ENCODE measurements around the gene SCUBE3.

Gene SCUBE3

DNA sequence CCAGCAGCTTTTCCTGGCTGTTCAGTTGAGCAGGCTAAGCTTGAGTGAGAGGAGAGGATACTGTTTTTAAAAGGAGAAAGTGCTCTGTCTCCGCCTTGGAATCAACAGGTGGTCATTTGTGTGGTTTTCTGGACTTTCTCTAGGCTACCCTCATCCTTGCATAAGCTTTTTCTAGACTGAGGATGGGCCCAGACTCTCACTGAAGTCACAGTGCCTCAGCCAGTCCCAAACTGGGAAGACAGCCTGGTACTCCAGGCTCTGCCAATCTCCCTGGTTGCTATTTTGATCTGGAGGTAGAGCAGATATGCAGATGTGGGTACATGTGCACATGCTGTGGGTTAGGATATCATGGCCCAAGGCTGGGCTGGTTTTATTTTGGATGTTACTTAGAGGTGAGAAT lies 7.0 kb downstream of the SCUBE3 start:
- Histone ChIP-seq H3K36me3 (replicated peaks in 1 of 2; ENCODE audit: control insufficient read depth in 2 of 2, insufficient read depth in 2 of 2, low read length in 2 of 2) (peaks cover 2 to 63% of the 10 kb centered on the region in 2 donors), H4K91ac (ENCODE audit: low read depth, low read length, poor library complexity) (no peak overlapping the region), H2BK120ac (ENCODE audit: low read depth, low read length) (no peak overlapping the region), H3K27ac (replicated peaks; ENCODE audit: low read length) (no peak overlapping the region), H3K14ac (ENCODE audit: low read length) (no peak overlapping the region), H2BK12ac (ENCODE audit: low read length) (no peak overlapping the region), H3K27me3 (ENCODE audit: control insufficient read depth in 3 of 3, insufficient read depth in 3 of 3, low read depth in 1 of 3, low read length in 3 of 3) (no peaks in the 10 kb centered on the region), H3K23ac (ENCODE audit: low read depth, low read length, poor library complexity) (no peak overlapping the region), H2AFZ (ENCODE audit: low read length) (no peak overlapping the region), H2BK15ac (ENCODE audit: low read length) (no peak overlapping the region), H2AK5ac (ENCODE audit: low read depth, low read length) (no peak overlapping the region), H3K9ac (ENCODE audit: low read depth, low read length, poor library complexity) (no peak overlapping the region), H3K18ac (ENCODE audit: low read length) (no peak overlapping the region), H3K4ac (ENCODE audit: low read length) (no peak overlapping the region), H3K4me1 (ENCODE audit: control insufficient read depth in 2 of 2, insufficient read depth in 1 of 2, low read depth in 1 of 2, low read length in 2 of 2) (peaks cover 29 to 35% of the 10 kb centered on the region in 2 donors), H2BK5ac (ENCODE audit: low read length) (no peak overlapping the region), H3K4me3 (ENCODE audit: low read length in 2 of 2) (no peak overlapping the region), H3K79me1 (ENCODE audit: low read depth, low read length) (peaks cover 4% of the 10 kb centered on the region), H3K4me2 (ENCODE audit: insufficient read depth, low read length, poor library complexity, severe bottlenecking) (no peak overlapping the region), H3K9me3 (replicated peaks in 1 of 2; ENCODE audit: control insufficient read depth in 2 of 2, insufficient read depth in 1 of 2, low read depth in 1 of 2, low read length in 2 of 2) (no peaks in the 10 kb centered on the region), H4K8ac (ENCODE audit: low read depth, low read length) (no peak overlapping the region)
- no CpG with 5 or more reads among the region's 1 CpG for WGBS, 2 donors (ENCODE audit: extremely low coverage in 2 of 2, insufficient read length in 2 of 2, insufficient replicate concordance in 1 of 2)
- DNase-seq (ENCODE audit: low spot score): no peak

GRCh38 chr6:35223396-35223795 lies 9.6 kb downstream of the SCUBE3 start:
- peaks cover 0 to under 1% of the 10 kb centered on the region in 2 donors for H3K9me3 ChIP-seq (replicated peaks in 1 of 2; ENCODE audit: control insufficient read depth in 2 of 2, insufficient read depth in 1 of 2, low read depth in 1 of 2, low read length in 2 of 2)
- no peak overlapping the region for H2AFZ ChIP-seq (ENCODE audit: low read length)
- H3K27ac ChIP-seq (replicated peaks; ENCODE audit: low read length): no peak overlapping the region
- H3K79me1 ChIP-seq (ENCODE audit: low read depth, low read length): no peaks in the 10 kb centered on the region
- H4K8ac ChIP-seq (ENCODE audit: low read depth, low read length): no peak overlapping the region
- no peak overlapping the region for H2BK120ac ChIP-seq (ENCODE audit: low read depth, low read length)
- no peak overlapping the region for H3K18ac ChIP-seq (ENCODE audit: low read length)
- H2BK5ac ChIP-seq (ENCODE audit: low read length): no peak overlapping the region
- H3K9ac ChIP-seq (ENCODE audit: low read depth, low read length, poor library complexity): no peak overlapping the region
- H3K4me3 ChIP-seq (ENCODE audit: low read length in 2 of 2): no peak overlapping the region
- no peak overlapping the region for H2AK5ac ChIP-seq (ENCODE audit: low read depth, low read length)
- peaks cover 4 to 12% of the 10 kb centered on the region in 2 donors for H3K4me1 ChIP-seq (ENCODE audit: control insufficient read depth in 2 of 2, insufficient read depth in 1 of 2, low read depth in 1 of 2, low read length in 2 of 2)
- H3K14ac ChIP-seq (ENCODE audit: low read length): no peak overlapping the region
- DNase-seq (ENCODE audit: low spot score): no peak
- H3K4ac ChIP-seq (ENCODE audit: low read length): no peak overlapping the region
- H4K91ac ChIP-seq (ENCODE audit: low read depth, low read length, poor library complexity): no peak overlapping the region
- H2BK15ac ChIP-seq (ENCODE audit: low read length): no peak overlapping the region
- H3K27me3 ChIP-seq (ENCODE audit: control insufficient read depth in 3 of 3, insufficient read depth in 3 of 3, low read depth in 1 of 3, low read length in 3 of 3): no peaks in the 10 kb centered on the region
- no peak overlapping the region for H3K23ac ChIP-seq (ENCODE audit: low read depth, low read length, poor library complexity)
- WGBS, 2 donors (ENCODE audit: extremely low coverage in 2 of 2, insufficient read length in 2 of 2, insufficient replicate concordance in 1 of 2): no CpG with 5 or more reads among the region's 2 CpGs
- H3K36me3 ChIP-seq (replicated peaks in 1 of 2; ENCODE audit: control insufficient read depth in 2 of 2, insufficient read depth in 2 of 2, low read length in 2 of 2): peaks cover 4 to 78% of the 10 kb centered on the region in 2 donors
- H3K4me2 ChIP-seq (ENCODE audit: insufficient read depth, low read length, poor library complexity, severe bottlenecking): no peak overlapping the region
- H2BK12ac ChIP-seq (ENCODE audit: low read length): no peak overlapping the region

- no peaks in the 10 kb centered on the region for H3K27me3 ChIP-seq (ENCODE audit: control insufficient read depth in 3 of 3, insufficient read depth in 3 of 3, low read depth in 1 of 3, low read length in 3 of 3)
- no peak for DNase-seq (ENCODE audit: low spot score)
- H2AK5ac ChIP-seq (ENCODE audit: low read depth, low read length): no peak overlapping the region
- no peak overlapping the region for H3K4me2 ChIP-seq (ENCODE audit: insufficient read depth, low read length, poor library complexity, severe bottlenecking)
- H3K14ac ChIP-seq (ENCODE audit: low read length): no peak overlapping the region
- no peak overlapping the region for H2BK15ac ChIP-seq (ENCODE audit: low read length)
- no peak overlapping the region for H3K4ac ChIP-seq (ENCODE audit: low read length)
- H3K9me3 ChIP-seq (replicated peaks in 1 of 2; ENCODE audit: control insufficient read depth in 2 of 2, insufficient read depth in 1 of 2, low read depth in 1 of 2, low read length in 2 of 2): peaks cover 0 to 2% of the 10 kb centered on the region in 2 donors
- peaks cover 0 to 5% of the 10 kb centered on the region in 2 donors for H3K4me1 ChIP-seq (ENCODE audit: control insufficient read depth in 2 of 2, insufficient read depth in 1 of 2, low read depth in 1 of 2, low read length in 2 of 2)
- H3K27ac ChIP-seq (replicated peaks; ENCODE audit: low read length): no peak overlapping the region
- H3K23ac ChIP-seq (ENCODE audit: low read depth, low read length, poor library complexity): no peak overlapping the region
- no peak overlapping the region for H2BK120ac ChIP-seq (ENCODE audit: low read depth, low read length)
- no peak overlapping the region for H4K91ac ChIP-seq (ENCODE audit: low read depth, low read length, poor library complexity)
- H3K4me3 ChIP-seq (ENCODE audit: low read length in 2 of 2): no peak overlapping the region
- H3K9ac ChIP-seq (ENCODE audit: low read depth, low read length, poor library complexity): no peak overlapping the region
- no peak overlapping the region for H4K8ac ChIP-seq (ENCODE audit: low read depth, low read length)
- H3K36me3 ChIP-seq (replicated peaks in 1 of 2; ENCODE audit: control insufficient read depth in 2 of 2, insufficient read depth in 2 of 2, low read length in 2 of 2): peaks cover 8 to 81% of the 10 kb centered on the region in 2 donors
- no peak overlapping the region for H2BK5ac ChIP-seq (ENCODE audit: low read length)
- no peak overlapping the region for H3K18ac ChIP-seq (ENCODE audit: low read length)
- no peak overlapping the region for H2AFZ ChIP-seq (ENCODE audit: low read length)
- no peaks in the 10 kb centered on the region for H3K79me1 ChIP-seq (ENCODE audit: low read depth, low read length)
- H2BK12ac ChIP-seq (ENCODE audit: low read length): no peak overlapping the region
- WGBS, 2 donors (ENCODE audit: extremely low coverage in 2 of 2, insufficient read length in 2 of 2, insufficient replicate concordance in 1 of 2): no CpG with 5 or more reads among the region's 4 CpGs
Measured at GRCh38 chr6:35224720-35225119, 11.0 kb downstream of the SCUBE3 start.

DNA sequence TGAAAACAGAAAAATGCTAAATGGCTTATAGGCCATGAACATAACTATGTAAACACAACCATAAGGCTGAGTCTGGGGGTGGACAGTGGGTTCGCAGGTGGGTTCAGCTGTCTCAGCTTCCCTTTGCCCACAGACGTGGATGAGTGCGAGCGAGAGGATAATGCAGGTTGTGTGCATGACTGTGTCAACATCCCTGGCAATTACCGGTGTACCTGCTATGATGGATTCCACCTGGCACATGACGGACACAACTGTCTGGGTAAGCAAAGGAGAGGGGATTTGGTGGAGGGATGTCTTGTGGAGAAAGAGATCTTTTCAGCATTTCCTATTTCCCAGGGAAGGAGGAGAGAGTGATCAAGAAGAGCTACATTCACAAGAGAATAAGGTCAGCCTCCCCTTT lies 14.7 kb downstream of the SCUBE3 start:
- Histone ChIP-seq H4K8ac (ENCODE audit: low read depth, low read length) (no peak overlapping the region), H3K4ac (ENCODE audit: low read length) (no peak overlapping the region), H3K36me3 (replicated peaks in 1 of 2; ENCODE audit: control insufficient read depth in 2 of 2, insufficient read depth in 2 of 2, low read length in 2 of 2) (peaks cover 16 to 86% of the 10 kb centered on the region in 2 donors), H3K14ac (ENCODE audit: low read length) (no peak overlapping the region), H3K23ac (ENCODE audit: low read depth, low read length, poor library complexity) (no peak overlapping the region), H3K4me3 (ENCODE audit: low read length in 2 of 2) (no peak overlapping the region), H3K4me1 (ENCODE audit: control insufficient read depth in 2 of 2, insufficient read depth in 1 of 2, low read depth in 1 of 2, low read length in 2 of 2) (peaks cover 0 to 1% of the 10 kb centered on the region in 2 donors), H3K4me2 (ENCODE audit: insufficient read depth, low read length, poor library complexity, severe bottlenecking) (no peak overlapping the region), H3K9ac (ENCODE audit: low read depth, low read length, poor library complexity) (peak overlapping the region; percentile 6), H3K9me3 (replicated peaks in 1 of 2; ENCODE audit: control insufficient read depth in 2 of 2, insufficient read depth in 1 of 2, low read depth in 1 of 2, low read length in 2 of 2) (peaks cover 2 to 4% of the 10 kb centered on the region in 2 donors), H4K91ac (ENCODE audit: low read depth, low read length, poor library complexity) (no peak overlapping the region), H3K18ac (ENCODE audit: low read length) (no peak overlapping the region), H2BK5ac (ENCODE audit: low read length) (no peak overlapping the region), H3K27me3 (ENCODE audit: control insufficient read depth in 3 of 3, insufficient read depth in 3 of 3, low read depth in 1 of 3, low read length in 3 of 3) (no peaks in the 10 kb centered on the region), H2AK5ac (ENCODE audit: low read depth, low read length) (no peak overlapping the region), H2BK15ac (ENCODE audit: low read length) (no peak overlapping the region), H3K27ac (replicated peaks; ENCODE audit: low read length) (no peak overlapping the region), H2BK12ac (ENCODE audit: low read length) (no peak overlapping the region), H2AFZ (ENCODE audit: low read length) (no peak overlapping the region), H2BK120ac (ENCODE audit: low read depth, low read length) (no peak overlapping the region), H3K79me1 (ENCODE audit: low read depth, low read length) (peaks cover 2% of the 10 kb centered on the region)
- no peak for DNase-seq (ENCODE audit: low spot score)
- no CpG with 5 or more reads among the region's 6 CpGs for WGBS, 2 donors (ENCODE audit: extremely low coverage in 2 of 2, insufficient read length in 2 of 2, insufficient replicate concordance in 1 of 2)

All from neuronal stem cell (in vitro differentiated cells).